ENCODE data around the gene SNRPE.

- no peak for TF ChIP-seq POLR2AphosphoS5 (IDR thresholded peaks at IDR 0.05; ENCODE audit: low read depth, low read length)
- no peak for TF ChIP-seq POLR2A (IDR thresholded peaks at IDR 0.05; ENCODE audit: low read depth, low read length)
- TF ChIP-seq TAF1 (IDR thresholded peaks at IDR 0.05; ENCODE audit: low read depth, low read length) = no peak
- TF ChIP-seq PAX5 (IDR thresholded peaks at IDR 0.05; ENCODE audit: insufficient read depth, low read length, severe bottlenecking) = no peak
- TF ChIP-seq POU2F2 (IDR thresholded peaks at IDR 0.05; ENCODE audit: low read depth, low read length) = no peak
- TF ChIP-seq SPI1 (IDR thresholded peaks at IDR 0.05; ENCODE audit: low read depth, low read length) = no peak
Observed at GRCh38 chr1:203916756-203917155, 55.4 kb downstream of the SNRPE start.

Measured in GM12891 (cell line).